T-helper 1 cell treated with Interleukin-12 subunit alpha and Interleukin-12 subunit beta and Interleukin-4 antibody, amounts not matched to agents 30 ng/mL and 1 ng/mL, for 36 hours (primary cell): Measurements from ENCODE around the gene ZNF502. TPM values are rescaled to one million over a fixed set of nuclear protein-coding genes. Genes with fewer than 3 reads are reported as not detected.

Experiments used
- intact Hi-C: fragments of 100-400 bp; cut with micrococcal nuclease; formaldehyde crosslinking; loops from one replicate; pipeline ENCODE4 v1.15.1; 2024
- total RNA-seq: library from RNA; stranded (reverse); gene quantifications from 2 replicates; pipeline ENCODE4 v1.2.3, GENCODE V29; 2022

Gene ZNF502
- total RNA-seq, 1 donor from 2014 or later = 0.49 TPM

DNA sequence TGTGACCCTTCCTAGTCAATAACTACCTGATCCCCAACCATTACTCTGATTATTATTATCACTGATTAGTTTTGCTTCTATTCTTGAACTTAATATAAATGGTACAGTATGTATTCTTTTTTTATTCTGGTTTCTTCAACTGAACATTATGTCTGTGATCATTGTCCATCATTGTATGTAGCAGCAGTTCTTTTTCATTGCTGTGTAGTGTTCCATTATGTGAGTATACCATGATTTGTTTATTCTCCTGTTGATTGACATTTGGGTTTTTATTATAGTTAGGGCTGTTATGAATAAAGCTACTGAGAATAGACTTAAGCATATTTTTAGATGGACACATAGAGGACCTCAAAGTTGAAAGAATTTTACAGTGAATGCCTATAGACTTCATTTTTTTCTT is 51.8 kb downstream of the ZNF502 start:
- intact Hi-C loops = no loop called here

DNA sequence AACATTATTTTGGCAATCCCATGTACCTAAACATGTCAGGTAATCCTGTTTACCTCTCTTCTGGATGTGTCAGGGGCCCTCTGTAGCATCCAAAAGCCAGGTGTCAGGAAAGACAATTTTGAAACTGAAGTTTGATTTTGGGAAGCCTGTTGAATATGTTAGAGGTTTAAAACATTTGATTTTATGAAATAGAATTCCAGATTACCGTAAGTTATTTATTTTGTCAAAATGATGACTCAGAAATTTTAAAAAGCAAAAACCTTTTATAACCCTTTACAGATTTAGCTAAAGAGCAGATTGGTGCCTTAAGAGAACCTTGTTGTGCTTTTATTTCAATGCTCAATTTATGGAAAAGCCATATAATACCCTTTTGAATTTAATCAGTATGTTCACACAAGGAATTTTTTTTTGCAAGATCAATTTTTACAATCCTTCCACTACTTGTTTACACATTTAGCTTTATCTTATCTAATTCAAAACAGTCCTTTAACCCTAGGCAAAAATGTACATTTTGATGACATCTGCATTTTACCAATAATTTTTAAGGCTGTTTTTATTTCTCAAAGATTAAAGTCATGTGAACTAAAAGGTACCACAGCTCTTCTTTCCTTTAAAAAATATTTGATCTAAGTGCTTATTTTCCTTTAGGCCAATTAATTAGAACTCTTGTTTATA is 59.1 kb downstream of the ZNF502 start:
- intact Hi-C loops = no loop called here

DNA sequence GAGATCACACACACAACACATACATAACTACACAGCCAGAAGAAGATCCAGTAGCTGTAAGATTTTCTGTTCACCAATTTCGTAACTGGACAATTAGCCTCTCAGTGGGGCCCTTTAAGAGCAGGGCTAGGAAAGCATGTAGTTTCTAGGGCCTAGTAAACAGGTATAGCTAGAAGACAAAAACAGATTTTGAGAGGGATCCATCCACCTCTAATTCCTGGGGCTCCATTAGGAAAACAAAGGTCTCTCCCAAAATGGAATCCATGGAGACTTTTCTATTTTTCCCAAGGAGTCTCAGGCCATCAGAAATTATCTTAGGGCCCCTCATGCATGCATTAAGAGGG is 59.6 kb downstream of the ZNF502 start:
- intact Hi-C loops = no loop called here

Other genes starting within 250 kb of the ZNF502 start
- gene ZNF445, start 235.0 kb upstream of the ZNF502 start, total RNA-seq = 23.0 and 23.8 TPM in 2 replicates
- 0.88 and 1.0 TPM in 2 replicates for gene ZKSCAN7, start 157.5 kb upstream of the ZNF502 start, total RNA-seq
- gene ZNF660, start 127.7 kb upstream of the ZNF502 start, total RNA-seq = 0.29 and 0.44 TPM in 2 replicates
- 13.7 and 13.9 TPM in 2 replicates for gene ZNF197, start 87.6 kb upstream of the ZNF502 start, total RNA-seq
- 3.5 and 5.2 TPM in 2 replicates for gene ZNF35, start 63.9 kb upstream of the ZNF502 start, total RNA-seq
- 1.2 and 2.5 TPM in 2 replicates for gene ZNF501, start 17.0 kb downstream of the ZNF502 start, total RNA-seq
- 30.3 and 32.7 TPM in 2 replicates for gene KIAA1143, start 49.0 kb downstream of the ZNF502 start, total RNA-seq
- 29.5 and 30.2 TPM in 2 replicates for gene KIF15, start 49.1 kb downstream of the ZNF502 start, total RNA-seq
- gene TMEM42, start 149.3 kb downstream of the ZNF502 start, total RNA-seq = 10.5 and 11.1 TPM in 2 replicates
- not detected in 2 replicates for gene TGM4, start 161.9 kb downstream of the ZNF502 start, total RNA-seq